Right atrium auricular region (tissue), 2 donors: Measurements from ENCODE around the gene SLC16A3. TPM values are rescaled to one million over a fixed set of nuclear protein-coding genes. Genes with fewer than 3 reads are reported as not detected.

ENCODE experiments used
- DNase-seq: peaks from one replicate; pipeline ENCODE4 v3.0.0-alpha.2; 2019; ENCODE audit warnings: low spot score
- H3K27ac ChIP-seq, 2 donors: fragments of 200-600 bp; sonication (generic); 1 replicate in 1 of 2; 2 replicates in 1 of 2; pipeline ENCODE4 v1.5.1; 2016 to 2019
- H3K27me3 ChIP-seq, 2 donors: fragments of 200-600 bp; sonication (generic); one replicate each; pipeline versions ENCODE4 v1.5.1 to v1.6.0; 2017 to 2019
- H3K36me3 ChIP-seq: fragments of 200-600 bp; sonication (generic); one replicate; pipeline ENCODE4 v1.5.1; 2016
- H3K4me1 ChIP-seq, 2 donors: fragments of 200-600 bp; sonication (generic); one replicate each; pipeline versions ENCODE4 v1.5.1 to v1.6.0; 2017 to 2019
- H3K4me3 ChIP-seq, 2 donors: fragments of 200-600 bp; sonication (generic); 1 replicate in 1 of 2; 2 replicates in 1 of 2; pipeline ENCODE4 v1.5.1; 2017 to 2019; ENCODE audit warnings: mild to moderate bottlenecking in 1 of 2, moderate library complexity in 1 of 2
- H3K9me3 ChIP-seq, 2 donors: fragments of 200-600 bp; sonication (generic); one replicate each; pipeline ENCODE4 v1.5.1; 2019
- CTCF ChIP-seq, 2 donors: fragments of 200-600 bp; sonication (generic); IDR thresholded peaks; one replicate each; pipeline ENCODE4 v1.5.1; 2019; ENCODE audit warnings: antibody characterized with exemption in 2 of 2
- total RNA-seq, 2 donors: library from RNA; depleted of rRNA; stranded (reverse); fragments of >200 nt; gene quantifications; one replicate each; pipeline ENCODE4 v1.1.0, GENCODE V29; 2016

Gene SLC16A3
- total RNA-seq, 2 donors from 2014 or later: 5.0 to 19.5 TPM

DNA sequence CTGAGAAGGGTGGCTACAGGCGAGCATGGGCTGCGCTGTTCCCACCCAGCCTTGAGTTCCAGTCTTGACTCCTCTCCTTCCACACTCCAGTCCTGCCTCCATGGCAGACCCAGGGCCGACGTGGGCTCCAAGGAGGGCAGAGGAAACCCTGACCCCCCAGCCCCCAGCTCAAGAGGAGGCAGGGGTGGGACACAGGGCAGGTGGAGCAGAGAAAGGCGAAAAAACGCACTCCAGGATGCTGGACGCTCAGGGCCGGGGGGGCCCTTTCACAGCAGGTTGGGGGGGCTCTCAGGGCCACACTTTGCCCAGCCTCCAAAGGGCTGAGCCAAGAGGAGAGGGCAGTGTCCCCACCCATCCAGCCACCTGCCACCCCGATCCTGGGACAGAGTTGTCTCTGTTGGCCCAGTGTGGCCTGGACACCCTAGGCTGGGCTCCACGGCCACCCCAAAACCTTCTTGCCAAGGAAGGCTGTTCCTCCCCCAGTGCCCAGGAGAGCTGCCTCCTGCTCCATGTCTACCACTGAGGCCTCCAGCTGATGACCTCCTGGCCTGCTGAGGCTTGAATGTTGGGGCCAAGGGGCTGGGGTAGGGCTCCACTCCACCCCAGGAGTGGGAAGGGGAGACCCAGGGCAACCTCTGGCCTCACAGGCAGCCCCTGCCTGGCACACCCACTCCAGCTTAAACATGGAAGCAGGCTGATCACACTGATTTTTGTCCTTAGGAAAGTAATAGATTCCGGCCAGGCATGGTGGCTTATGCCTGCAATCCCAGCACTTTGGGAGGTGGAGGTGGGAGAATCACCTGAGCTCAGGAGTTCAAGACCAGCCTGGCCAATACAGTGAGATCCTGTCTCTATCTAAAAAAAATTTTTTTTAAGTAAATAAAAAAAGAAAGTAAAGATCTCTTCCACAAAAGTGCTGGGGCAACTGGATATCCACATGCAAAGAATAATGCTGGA is 8.8 kb upstream of the SLC16A3 start:
- no peak for DNase-seq
- H3K4me3 ChIP-seq: no peak overlapping the region
- no peaks in the 10 kb centered on the region for H3K9me3 ChIP-seq
- no peak overlapping the region for H3K27ac ChIP-seq
- no peaks in the 10 kb centered on the region for H3K27me3 ChIP-seq
- no peak for TF ChIP-seq CTCF (IDR thresholded peaks at IDR 0.05)
- peaks cover 0 to 24% of the 10 kb centered on the region in 2 donors for H3K4me1 ChIP-seq
- no peaks in the 10 kb centered on the region for H3K36me3 ChIP-seq

DNA sequence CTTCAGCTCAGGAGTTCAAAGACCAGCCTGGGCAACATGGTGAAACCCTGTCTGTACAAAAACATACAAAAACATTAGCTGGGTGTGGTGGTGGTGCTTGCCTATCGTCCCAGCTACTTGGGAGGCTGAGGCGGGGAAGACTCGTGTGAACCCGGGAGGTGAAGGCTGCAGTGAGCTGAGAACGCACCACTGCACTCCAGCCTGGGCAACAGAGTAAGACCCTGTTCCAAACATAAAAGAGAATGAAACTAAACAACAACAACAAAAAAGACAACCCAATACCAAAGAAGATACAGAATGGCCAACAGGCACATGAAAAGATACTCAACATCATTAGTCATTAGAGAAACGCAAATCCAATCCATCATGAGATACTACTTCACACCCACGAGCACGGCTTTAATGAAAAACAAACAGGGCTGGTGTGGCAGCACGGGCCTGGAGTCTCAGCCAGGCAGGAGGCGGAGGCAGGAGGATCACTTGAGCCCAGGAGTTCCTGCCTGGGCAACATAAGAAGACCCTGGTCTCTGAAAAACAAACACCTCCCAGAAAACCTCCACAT is 7.4 kb upstream of the SLC16A3 start:
- Histone ChIP-seq H3K27ac (no peak overlapping the region), H3K36me3 (no peaks in the 10 kb centered on the region), H3K4me1 (peaks cover 0 to 25% of the 10 kb centered on the region in 2 donors), H3K9me3 (no peaks in the 10 kb centered on the region), H3K27me3 (no peaks in the 10 kb centered on the region), H3K4me3 (no peak overlapping the region)
- TF ChIP-seq CTCF (IDR thresholded peaks at IDR 0.05): no peak
- no peak for DNase-seq

DNA sequence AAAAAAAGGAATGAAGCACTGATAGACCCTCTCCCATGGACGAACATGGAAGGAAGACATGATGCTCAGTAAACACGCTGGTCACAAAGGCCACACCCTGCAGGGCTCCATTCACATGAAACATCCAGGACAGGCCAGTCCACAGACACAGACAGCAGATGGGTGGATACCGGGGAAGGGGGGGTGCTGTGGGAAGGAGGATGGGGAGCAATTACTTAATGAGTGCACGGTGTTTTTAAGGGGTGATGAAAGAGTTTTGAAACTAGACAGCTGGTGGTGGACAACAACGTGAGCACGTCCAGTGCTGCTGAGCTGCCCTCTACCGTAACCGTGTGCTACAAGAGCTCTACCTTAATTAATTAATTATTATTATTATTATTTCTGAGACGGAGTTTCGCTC is 6.0 kb upstream of the SLC16A3 start:
- H3K4me3 ChIP-seq: no peak overlapping the region
- DNase-seq: no peak
- TF ChIP-seq CTCF (IDR thresholded peaks at IDR 0.05): no peak
- no peaks in the 10 kb centered on the region for H3K36me3 ChIP-seq
- H3K27me3 ChIP-seq: no peaks in the 10 kb centered on the region
- no peak overlapping the region for H3K27ac ChIP-seq
- peaks cover 0 to 16% of the 10 kb centered on the region in 2 donors for H3K4me1 ChIP-seq
- H3K9me3 ChIP-seq: no peaks in the 10 kb centered on the region

- H3K27ac ChIP-seq: no peak overlapping the region
- no peaks in the 10 kb centered on the region for H3K36me3 ChIP-seq
- no peak for DNase-seq
- H3K4me3 ChIP-seq: no peak overlapping the region
- H3K27me3 ChIP-seq: no peaks in the 10 kb centered on the region
- H3K9me3 ChIP-seq: no peaks in the 10 kb centered on the region
- peaks cover 0 to 21% of the 10 kb centered on the region in 2 donors for H3K4me1 ChIP-seq
- TF ChIP-seq CTCF (IDR thresholded peaks at IDR 0.05): no peak
These were observed 5.3 kb upstream of the SLC16A3 start for GRCh38 chr17:82223517-82223916.

DNA sequence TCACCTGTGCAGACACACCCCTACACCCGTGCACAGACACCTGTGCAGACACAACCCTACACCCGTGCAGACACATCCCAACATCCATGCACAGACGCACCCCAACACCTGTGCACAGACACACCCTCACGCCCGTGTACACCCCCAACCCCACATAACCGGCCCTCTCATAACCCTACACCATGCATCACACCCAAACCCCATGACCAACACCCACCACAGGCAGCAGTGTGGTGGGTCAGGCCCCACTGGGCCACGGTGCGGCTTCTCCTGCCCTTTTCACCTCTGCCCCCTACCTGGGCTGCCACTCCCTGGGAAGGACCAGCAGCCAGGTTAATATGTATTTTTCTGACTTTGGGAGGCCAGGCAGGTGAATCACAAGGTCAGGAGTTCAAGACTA is 4.2 kb upstream of the SLC16A3 start:
- Histone ChIP-seq H3K36me3 (no peaks in the 10 kb centered on the region), H3K9me3 (no peaks in the 10 kb centered on the region), H3K4me3 (no peak overlapping the region), H3K27ac (no peak overlapping the region), H3K27me3 (no peaks in the 10 kb centered on the region), H3K4me1 (peaks cover 0 to 28% of the 10 kb centered on the region in 2 donors)
- no peak for TF ChIP-seq CTCF (IDR thresholded peaks at IDR 0.05)
- no peak for DNase-seq
